A549 (cell line): ENCODE results near the gene SPATS2. TPM values are rescaled to one million over a fixed set of nuclear protein-coding genes. Genes with fewer than 3 reads are reported as not detected.
A peak's percentile ranks its signal among the peaks of the same experiment; 100 is the strongest.

ENCODE experiments used
- ATAC-seq, 2 experiments: fragments of 200-7000 bp in 1 of 2; fragments of >200 bp in 1 of 2; cut with Nextera tagmentation in 1 of 2; cut with Tn5 transposase in 1 of 2; 3 replicates each; pipeline versions ENCODE4 v1.8.0 to v1.9.1; 2018 to 2020; ENCODE audit warnings: mild to moderate bottlenecking in 1 of 2, moderate library complexity in 1 of 2
- CTCF ChIA-PET: fragments of 300-600 bp; sonication (Branson Sonifier 250); formaldehyde crosslinking; extraction: SDS; loops from one replicate; lab custom pipeline; 2021; ENCODE audit warnings: antibody characterized with exemption, inconsistent platforms; lab: Yijun Ruan, JAX
- POLR2A ChIA-PET: fragments of 350-600 bp; formaldehyde crosslinking; extraction: SDS; loops from one replicate; lab custom pipeline; 2021; ENCODE audit warnings: antibody characterized with exemption, inconsistent platforms; lab: Yijun Ruan, JAX
- DNase-seq, 2 experiments: peaks; one replicate each; pipeline versions ENCODE4 v3.0.0 to v3.0.0-alpha.2; 2011 to 2016; ENCODE audit warnings: low read depth in 1 of 2, low spot score in 1 of 2
- FAIRE-seq: peaks from 2 replicates; lab custom pipeline; 2011; peaks lifted over from hg19 to GRCh38; lab: Jason Lieb, UNC
- H3K27ac ChIP-seq, 2 experiments: fragments of >200 bp; sonication (Bioruptor Twin); formaldehyde crosslinking; 3 replicates each; pipeline ENCODE4 v1.5.1; 2016 to 2017
- H3K4me1 ChIP-seq: fragments of >200 bp; sonication (Bioruptor Twin); formaldehyde crosslinking; 3 replicates; pipeline ENCODE4 v1.6.1; 2016
- H3K4me2 ChIP-seq: fragments of >200 bp; sonication (Bioruptor Twin); formaldehyde crosslinking; 3 replicates; pipeline ENCODE4 v1.6.1; 2016
- H3K4me3 ChIP-seq: fragments of >200 bp; sonication (Bioruptor Twin); formaldehyde crosslinking; 3 replicates; pipeline ENCODE4 v1.5.1; 2016
- H3K9me3 ChIP-seq: fragments of >200 bp; sonication (Bioruptor Twin); formaldehyde crosslinking; 3 replicates; pipeline ENCODE4 v1.6.1; 2016
- CEBPB ChIP-seq, 2 experiments: fragments of >200 bp in 1 of 2; sonication (Bioruptor Twin) in 1 of 2; formaldehyde crosslinking in 1 of 2; IDR thresholded peaks; 2 replicates each; pipeline ENCODE4 v1.6.1; 2012 to 2016
- CTCF ChIP-seq: fragments of >200 bp; sonication (Bioruptor Twin); formaldehyde crosslinking; IDR thresholded peaks from 3 replicates; pipeline ENCODE4 v1.5.1; 2016
- ESRRA ChIP-seq: fragments of 150-350 bp; IDR thresholded peaks from 2 replicates; pipeline ENCODE4 v1.6.1; 2014; ENCODE audit warnings: mild to moderate bottlenecking, low read length, borderline replicate concordance
- FOSB ChIP-seq: fragments of 250-450 bp; sonication (Bioruptor Pico); IDR thresholded peaks from 2 replicates; pipeline ENCODE4 v1.5.0; 2020; ENCODE audit warnings: mild to moderate bottlenecking, moderate library complexity
- HEYL ChIP-seq: fragments of 250-450 bp; sonication (Bioruptor Pico); IDR thresholded peaks from 2 replicates; pipeline ENCODE4 v1.8.0; 2021; ENCODE audit warnings: mild to moderate bottlenecking, moderate library complexity
- JUN ChIP-seq, 2 experiments: fragments of >200 bp; sonication (Bioruptor Twin); formaldehyde crosslinking; IDR thresholded peaks; 2 replicates in 1 of 2; 3 replicates in 1 of 2; pipeline ENCODE4 v1.6.1; 2016 to 2017
- JUNB ChIP-seq: fragments of >200 bp; sonication (Bioruptor Twin); formaldehyde crosslinking; IDR thresholded peaks from 2 replicates; pipeline ENCODE4 v1.6.1; 2016
- KDM1A ChIP-seq: fragments of 200-600 bp; sonication (generic); IDR thresholded peaks from 2 replicates; pipeline ENCODE4 v1.6.1; 2016; ENCODE audit warnings: low read depth, mild to moderate bottlenecking
- MYC ChIP-seq: IDR thresholded peaks from 2 replicates; pipeline ENCODE4 v1.6.1; 2012; ENCODE audit warnings: mild to moderate bottlenecking, inconsistent platforms, low read length, improper control_type of control experiment, borderline replicate concordance
- NR3C1 ChIP-seq: fragments of >200 bp; sonication (Bioruptor Twin); formaldehyde crosslinking; IDR thresholded peaks from 3 replicates; pipeline ENCODE4 v1.6.1; 2017
- PBX3 ChIP-seq: IDR thresholded peaks from 2 replicates; pipeline ENCODE4 v1.6.1; 2012
- PHF8 ChIP-seq: fragments of 200-600 bp; sonication (generic); IDR thresholded peaks from 2 replicates; pipeline ENCODE4 v1.6.1; 2016; ENCODE audit warnings: low read depth, mild to moderate bottlenecking, antibody characterized with exemption, moderate library complexity, borderline replicate concordance
- POLR2AphosphoS2 ChIP-seq: conservative IDR thresholded peaks from 2 replicates; pipeline ENCODE4 v1.6.1; 2012; ENCODE audit warnings: low read length, improper control_type of control experiment, inconsistent platforms
- RAD21 ChIP-seq, 2 experiments: fragments of >200 bp in 1 of 2; sonication (Bioruptor Twin) in 1 of 2; formaldehyde crosslinking in 1 of 2; IDR thresholded peaks in 1 of 2; conservative IDR thresholded peaks in 1 of 2; 2 replicates in 1 of 2; 3 replicates in 1 of 2; pipeline ENCODE4 v1.6.1; 2012 to 2018; ENCODE audit warnings: inconsistent platforms in 1 of 2
- RCOR1 ChIP-seq: fragments of 150-350 bp; IDR thresholded peaks from 2 replicates; pipeline ENCODE4 v1.6.1; 2014; ENCODE audit warnings: antibody characterized with exemption, low read length, low read depth
- REST ChIP-seq: fragments of 200-600 bp; sonication (generic); IDR thresholded peaks from 2 replicates; pipeline ENCODE4 v1.6.1; 2016; ENCODE audit warnings: antibody characterized with exemption, mild to moderate bottlenecking, moderate library complexity
- SREBF2 ChIP-seq: fragments of 450-650 bp; IDR thresholded peaks from 2 replicates; pipeline ENCODE4 v1.6.1; 2014; ENCODE audit warnings: mild to moderate bottlenecking, moderate library complexity
- TFCP2L1 ChIP-seq: fragments of 250-450 bp; sonication (Bioruptor Pico); IDR thresholded peaks from 2 replicates; pipeline ENCODE4 v1.5.0; 2021; ENCODE audit warnings: mild to moderate bottlenecking
- ZNF302 ChIP-seq: fragments of 250-450 bp; sonication (Bioruptor Pico); IDR thresholded peaks from 2 replicates; pipeline ENCODE4 v1.9.0; 2021; ENCODE audit warnings: inconsistent platforms, mild to moderate bottlenecking, moderate library complexity
- WGBS: methylation state at CpG from one replicate; pipeline ENCODE4 v1.1.6; 2017; ENCODE audit errors: missing lambda C conversion rate; 5-methylcytosine and 5-hydroxymethylcytosine counted together
- polyA plus RNA-seq, 4 experiments: library from polyadenylated mRNA; depleted of rRNA in 3 of 4; stranded (reverse); fragments of >200 nt; fragmentation: RNase III in 1 of 4; extraction: RNeasy Plus Mini Kit Qiagen cat#74134 plus additional on column Dnase treatment in 1 of 4; gene quantifications; 2 replicates in 3 of 4; 3 replicates in 1 of 4; pipeline ENCODE4 v1.2.3, GENCODE V29; 2011 to 2017

SPATS2 gene
- polyA plus RNA-seq, 2 of the 4 experiments (the other 2 are of a cell fraction) = 37.7 to 154 TPM

- TF ChIP-seq ESRRA (no peak), NR3C1 (no peak)
These were observed 30.3 kb upstream of the SPATS2 start, which contains the start of gene C1QL4 (continued) for GRCh38 chr12:49336645-49337584.

GRCh38 chr12:49338830-49339463, 28.3 kb upstream of the SPATS2 start:
- TF ChIP-seq PHF8 (no peak), ZNF302 (no peak), CEBPB (IDR thresholded peaks at IDR 0.05) (no peak), CTCF (no peak), REST (no peak), RAD21 (conservative IDR thresholded peaks at IDR 0.05 in 1 of 2, IDR thresholded peaks at IDR 0.05 in 1 of 2) (no peak), RCOR1 (no peak), POLR2AphosphoS2 (no peak), KDM1A (no peak), PBX3 (no peak), JUNB (no peak), NR3C1 (no peak), FOSB (CRISPR knock-in tag) (no peak), HEYL (CRISPR knock-in tag) (no peak), TFCP2L1 (no peak), SREBF2 (no peak), MYC (no peak), JUN (IDR thresholded peaks at IDR 0.05) (no peak)
- TF ChIP-seq, all 56 proteins: peak for 0
- H3K27ac ChIP-seq = peak overlapping the region in 1 of 2 experiments; percentile 42; a peak in 1 of 6 replicates
- ChIA-PET CTCF (interaction anchor here (1.0 to 6.1 kb wide), 10 partner anchors 11 to 142 kb away, joined by 3 to 104 read pairs (median 10); partner anchors contain the start of genes DNAJC22, PRPH and TROAP), POLR2A (no interaction called here)
- FAIRE-seq (no peak), DNase-seq (no peak), ATAC-seq (no peak)
- no peak overlapping the region for H3K4me2 ChIP-seq
- H3K9me3 ChIP-seq = no peaks in the 10 kb centered on the region
- no peak overlapping the region for H3K4me3 ChIP-seq
- H3K4me1 ChIP-seq = peaks cover 25% of the 10 kb centered on the region
- 35% methylated on average over 6 of the region's 6 CpGs for WGBS
